Stimulated activated CD4-positive, alpha-beta T cell treated with anti-CD3 and anti-CD28 coated beads, Interleukin-4, amount 100 ng/mL, for 4 hours (primary cell): Measurements from ENCODE around the gene HGS.

Source experiments
- DNase-seq, 2 experiments: peaks; one replicate each; pipeline ENCODE4 v3.0.0-alpha.2; 2020

HGS gene

DNA sequence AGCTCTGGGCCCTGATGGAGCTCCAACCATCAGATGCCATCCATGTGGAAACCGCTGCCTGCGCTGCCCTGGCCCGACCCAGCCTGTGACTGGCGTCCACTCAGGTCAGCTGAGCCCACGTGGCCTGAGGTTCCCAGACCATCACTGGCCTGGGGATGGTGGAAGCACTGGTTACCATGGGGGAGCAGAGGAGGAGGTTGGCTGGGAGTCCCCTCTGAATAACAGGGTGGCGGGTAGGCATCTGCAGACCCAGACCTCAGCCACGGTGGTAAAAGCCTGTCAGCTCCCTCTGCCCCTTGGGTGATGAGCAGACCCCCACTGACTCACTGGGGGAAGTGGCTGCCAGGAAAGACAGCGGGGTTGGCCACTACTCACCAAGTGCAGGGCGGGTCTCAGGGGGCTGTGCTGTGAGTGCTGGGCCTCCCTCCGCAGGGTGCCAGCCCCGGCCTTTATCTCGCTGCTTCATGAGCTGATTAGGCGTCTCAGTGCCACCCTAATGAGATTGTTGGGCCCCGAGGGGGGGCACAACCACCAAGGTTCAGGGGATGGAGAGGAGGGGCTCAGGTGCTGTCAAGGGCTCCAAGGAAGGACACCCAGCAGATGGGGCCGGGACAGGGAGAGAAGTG lies 27.6 kb upstream of the HGS start, which contains the start of gene PDE6G:
PDE6G (minus strand) TSS at position 425 of the 626 bp plus-strand sequence. CDS start 3,237 bp downstream, outside the sequence.
- DNase-seq: no peak

GRCh38 chr17:81656835-81657234 lies 27.0 kb upstream of the HGS start:
- no peak for DNase-seq

GRCh38 chr17:81659038-81659437 lies 24.8 kb upstream of the HGS start:
- DNase-seq: no peak

- no peak for DNase-seq
Measured at GRCh38 chr17:81660441-81660840, 23.4 kb upstream of the HGS start.

GRCh38 chr17:81662002-81662401 lies 21.8 kb upstream of the HGS start:
- DNase-seq: no peak

DNA sequence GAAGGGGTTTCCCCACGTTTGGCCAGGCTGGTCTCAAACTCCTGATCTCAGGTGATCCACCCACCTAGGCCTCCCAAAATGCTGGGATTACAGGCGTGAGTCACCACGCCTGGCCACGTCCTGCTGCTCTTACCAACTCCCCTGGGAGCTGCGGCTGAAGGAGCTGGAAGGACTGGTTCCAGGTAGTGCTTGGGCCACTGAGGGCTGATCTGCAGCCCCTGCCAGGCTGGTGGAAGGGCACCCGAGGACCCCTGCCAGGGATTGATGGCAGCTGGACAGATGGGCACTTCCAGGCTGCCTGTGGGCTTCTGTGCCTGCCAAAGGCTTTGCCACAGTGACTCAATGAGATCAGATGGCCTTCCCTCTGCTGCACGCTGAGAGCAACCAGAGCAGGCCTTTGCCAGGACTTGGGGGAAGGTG lies 19.8 kb upstream of the HGS start:
- DNase-seq: no peak

DNA sequence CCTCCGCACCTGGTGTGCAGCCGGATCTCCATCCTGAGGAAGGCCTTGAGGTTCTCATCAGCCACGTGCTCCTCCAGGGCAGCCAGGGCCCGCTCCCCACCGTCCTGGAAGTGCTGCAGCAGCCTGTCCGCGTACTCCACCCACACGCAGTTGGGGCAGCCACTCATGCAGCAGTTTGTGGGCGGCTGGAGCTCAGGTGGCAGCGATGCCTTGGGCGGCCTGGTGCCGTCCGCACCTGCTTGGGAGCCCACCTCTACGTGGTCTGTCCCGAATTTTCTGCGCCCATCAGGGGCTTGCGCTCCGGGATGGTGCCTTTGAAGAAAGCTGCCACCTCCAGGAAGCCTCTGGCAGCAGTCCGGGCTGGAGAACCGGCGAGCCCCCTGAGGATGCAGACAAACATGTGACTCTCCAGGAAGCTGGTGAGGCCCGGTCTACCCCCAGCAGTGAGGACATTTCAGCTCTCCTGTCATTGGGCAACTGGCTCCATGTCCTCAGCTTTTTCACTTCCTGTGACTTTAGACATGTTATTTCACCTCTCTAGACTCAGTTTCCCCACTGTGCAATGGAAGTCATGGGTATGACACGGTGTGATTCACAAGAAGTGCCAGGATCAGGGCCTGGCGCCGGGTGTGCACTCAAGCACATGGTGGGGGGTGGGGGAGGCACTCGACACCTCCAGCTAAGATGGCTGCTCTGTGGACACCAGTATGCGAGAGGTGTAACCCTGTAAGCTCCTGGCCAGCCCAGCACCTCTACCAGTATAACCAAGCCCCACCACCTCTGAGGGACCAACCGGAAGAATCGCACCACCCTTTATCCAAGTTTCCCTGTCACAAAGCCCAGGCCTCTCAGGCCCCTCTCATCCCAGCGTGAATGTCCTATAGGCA lies 18.4 kb upstream of the HGS start:
- DNase-seq: peak; percentile 62 to 71

- DNase-seq: no peak
Measured at GRCh38 chr17:81666092-81666341, 17.8 kb upstream of the HGS start.

- peak; percentile 90 to 91 for DNase-seq
Measured at GRCh38 chr17:81666342-81667191, 17.2 kb upstream of the HGS start, which contains the start of the genes CCDC137 and OXLD1. CCDC137 (plus strand) TSS chr17:81666737; CDS start chr17:81666767, 30 bp downstream. OXLD1 (minus strand) TSS chr17:81666605; CDS start chr17:81666577, 28 bp downstream.

DNA sequence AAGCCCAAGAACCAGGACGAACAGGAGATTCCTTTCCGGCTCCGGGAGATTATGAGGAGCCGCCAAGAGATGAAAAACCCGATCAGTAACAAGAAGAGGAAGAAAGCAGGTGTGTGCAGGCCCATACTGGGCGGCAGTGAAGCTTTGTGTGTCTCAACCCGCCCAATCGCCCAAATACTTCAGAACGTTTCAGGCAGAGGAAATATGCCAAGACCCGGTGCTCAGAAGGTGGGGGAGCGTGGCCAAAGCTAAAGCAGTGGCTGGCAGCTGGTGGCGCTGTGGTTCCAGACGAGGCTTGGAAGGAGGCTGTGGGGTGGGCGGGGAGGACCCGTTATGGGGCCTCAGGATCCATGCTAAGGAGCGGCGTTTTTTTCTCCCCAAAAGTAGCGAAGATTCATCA lies 16.1 kb upstream of the HGS start:
- no peak for DNase-seq

- no peak for DNase-seq
Measured at GRCh38 chr17:81672504-81672903, 11.3 kb upstream of the HGS start.

DNA sequence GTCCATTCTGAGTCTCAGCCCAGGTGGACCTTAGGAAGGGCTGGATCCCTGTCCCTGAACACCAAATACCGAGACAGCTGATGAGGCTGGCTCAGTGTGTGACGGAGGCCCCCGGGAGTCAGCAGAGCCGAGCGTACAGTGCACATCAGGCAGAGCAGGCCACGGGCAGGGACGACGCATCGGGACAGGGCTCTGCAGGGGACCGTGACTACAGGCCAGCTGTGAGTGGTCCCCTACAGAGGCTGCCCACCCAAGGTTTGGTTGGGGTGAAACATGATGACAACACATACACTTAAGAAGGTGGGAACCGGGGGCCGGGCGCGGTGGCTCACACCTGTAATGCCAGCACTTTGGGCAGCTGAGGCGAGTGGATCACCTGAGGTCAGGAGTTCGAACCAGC lies 10.9 kb upstream of the HGS start:
- DNase-seq: no peak

DNA sequence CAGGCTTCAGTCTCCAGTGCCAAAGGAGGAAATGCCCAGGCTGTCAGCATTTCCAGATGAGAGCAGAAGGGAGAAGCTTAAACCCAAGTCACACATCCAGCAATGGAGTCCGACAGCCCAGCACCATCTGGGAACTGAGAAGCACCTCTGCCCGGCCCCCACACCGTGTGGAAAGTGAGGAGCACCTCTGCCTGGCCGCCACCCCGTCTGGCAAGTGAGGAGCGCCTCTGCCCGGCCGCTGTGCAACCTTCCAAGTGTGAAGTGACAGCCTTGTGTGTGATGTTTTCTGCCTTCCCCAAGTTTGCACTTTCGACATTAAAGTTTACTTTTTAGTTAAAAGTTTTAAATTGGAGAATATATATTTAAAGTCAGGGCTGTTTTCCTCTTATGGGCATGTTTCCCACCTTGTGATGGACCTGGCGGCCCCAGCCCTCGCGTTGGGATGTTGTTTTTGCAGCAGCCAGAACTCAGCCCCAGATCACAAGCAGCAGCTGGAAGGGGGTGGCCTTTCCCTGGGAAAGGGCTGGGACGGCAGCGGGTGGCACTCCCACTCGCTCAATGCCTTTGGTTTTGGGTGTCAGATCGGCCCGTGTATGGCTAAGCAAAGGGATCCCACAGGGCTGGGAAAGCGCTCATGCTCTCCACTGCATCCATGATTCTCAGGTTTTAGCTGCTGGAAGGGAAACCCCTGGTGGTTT lies 10.1 kb upstream of the HGS start:
- DNase-seq: no peak

- peak in 1 of 2 experiments; percentile 26 for DNase-seq
Measured at GRCh38 chr17:81675515-81676221, 8.1 kb upstream of the HGS start.

- no peak for DNase-seq
Measured at GRCh38 chr17:81676906-81677305, 6.9 kb upstream of the HGS start.

- DNase-seq: no peak
Measured at GRCh38 chr17:81680150-81680549, 3.7 kb upstream of the HGS start.

- DNase-seq: no peak
Measured at GRCh38 chr17:81681672-81682071, 2.1 kb upstream of the HGS start.

DNA sequence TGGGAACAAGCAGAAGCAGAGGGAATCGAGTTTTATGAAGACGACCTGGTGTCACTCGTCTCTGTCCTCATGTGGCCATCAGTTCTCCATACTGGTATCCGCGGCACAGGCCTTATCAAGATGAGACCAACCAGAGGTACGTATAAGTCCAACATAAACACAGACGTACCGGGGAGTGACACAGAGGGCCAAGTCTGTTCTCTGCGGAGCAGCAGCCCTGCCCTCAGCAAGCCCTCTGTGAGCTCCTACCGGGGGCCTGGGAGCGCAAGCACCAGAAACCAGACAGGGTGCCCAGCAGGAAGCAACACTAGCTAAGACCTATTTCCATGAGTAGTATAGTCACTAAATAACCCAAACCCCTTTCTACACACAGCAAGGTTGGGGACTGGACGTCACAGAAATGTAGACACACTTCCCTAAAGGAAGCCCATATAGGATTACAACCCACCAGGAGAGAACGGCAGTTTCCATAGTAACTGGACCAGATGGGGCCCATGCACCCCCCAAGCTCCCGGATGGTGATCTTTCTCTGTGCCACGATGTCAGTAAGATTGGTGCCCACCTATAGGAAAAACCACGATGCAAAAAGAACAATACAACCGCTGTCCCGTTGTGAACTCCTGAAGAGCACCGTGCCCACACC lies 1.1 kb upstream of the HGS start:
- DNase-seq: no peak

- no peak for DNase-seq
Measured at GRCh38 chr17:81683208-81683583, 615 bp upstream of the HGS start.

DNA sequence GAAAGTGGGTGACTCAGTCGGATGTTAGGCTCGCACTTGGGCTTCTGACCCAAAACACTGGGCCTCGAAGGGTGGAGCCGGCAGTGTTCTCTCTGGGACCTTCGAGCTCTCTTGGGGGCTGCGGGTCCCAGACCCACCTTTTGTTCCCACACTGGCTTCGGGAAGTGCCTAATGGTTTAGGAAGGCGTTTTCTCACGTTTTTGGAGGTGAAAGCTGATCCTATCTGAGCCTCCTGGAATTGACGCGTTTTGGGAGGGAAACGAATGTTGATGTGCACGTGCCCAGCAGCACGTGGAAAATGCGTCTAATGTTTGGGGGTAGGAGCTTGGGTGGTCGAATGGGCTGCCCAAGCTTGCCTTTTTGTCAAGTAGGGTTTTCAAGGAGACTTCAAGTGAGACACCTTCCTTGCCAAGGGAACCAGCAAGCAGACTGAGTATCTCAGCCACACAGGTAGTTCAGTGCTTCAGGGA lies 666 bp downstream of the HGS start:
- DNase-seq: no peak

GRCh38 chr17:81685108-81685507 lies 1.3 kb downstream of the HGS start:
- DNase-seq: peak; percentile 49 to 63
